Activated CD4-positive, alpha-beta memory T cell treated with anti-CD3 and anti-CD28 coated beads, Interleukin-2, amount 10 ng/mL, durations not matched to agents 7 days and 5 days (primary cell): ENCODE measurements around the gene RNF34. TPM values are rescaled to one million over a fixed set of nuclear protein-coding genes. Genes with fewer than 3 reads are reported as not detected.

Experiments
- CTCF ChIA-PET: fragments of 350-600 bp; sonication (Branson Sonifier 250); formaldehyde crosslinking; loops from one replicate; lab custom pipeline; 2021; ENCODE audit warnings: antibody characterized with exemption, inconsistent platforms; lab: Charles Lee
- POLR2A ChIA-PET: fragments of 350-600 bp; sonication (Branson Sonifier 250); formaldehyde crosslinking; loops from one replicate; lab custom pipeline; 2021; ENCODE audit warnings: antibody characterized with exemption; lab: Charles Lee
- DNase-seq: peaks from one replicate; pipeline ENCODE4 v3.0.0-alpha.2; 2020
- H3K27ac Mint-ChIP-seq: one replicate; pipeline ENCODE4 v1.8.0; 2021; ENCODE audit warnings: mild to moderate bottlenecking, mixed read lengths
- H3K27me3 Mint-ChIP-seq: one replicate; pipeline ENCODE4 v1.8.0; 2021; ENCODE audit warnings: mixed read lengths
- H3K36me3 Mint-ChIP-seq: one replicate; pipeline ENCODE4 v1.8.0; 2021; ENCODE audit warnings: low read depth, mixed read lengths
- H3K4me1 Mint-ChIP-seq: one replicate; pipeline ENCODE4 v1.8.0; 2021; ENCODE audit warnings: mixed read lengths
- H3K4me3 Mint-ChIP-seq: one replicate; pipeline ENCODE4 v1.8.0; 2021; ENCODE audit warnings: mild to moderate bottlenecking, mixed read lengths
- H3K9me3 Mint-ChIP-seq: one replicate; pipeline ENCODE4 v1.8.0; 2021; ENCODE audit warnings: mixed read lengths
- total RNA-seq, 2 experiments: library from RNA; stranded (reverse); gene quantifications; one replicate each; pipeline ENCODE4 v1.2.3, GENCODE V29; 2021

RNF34 gene, protein sequence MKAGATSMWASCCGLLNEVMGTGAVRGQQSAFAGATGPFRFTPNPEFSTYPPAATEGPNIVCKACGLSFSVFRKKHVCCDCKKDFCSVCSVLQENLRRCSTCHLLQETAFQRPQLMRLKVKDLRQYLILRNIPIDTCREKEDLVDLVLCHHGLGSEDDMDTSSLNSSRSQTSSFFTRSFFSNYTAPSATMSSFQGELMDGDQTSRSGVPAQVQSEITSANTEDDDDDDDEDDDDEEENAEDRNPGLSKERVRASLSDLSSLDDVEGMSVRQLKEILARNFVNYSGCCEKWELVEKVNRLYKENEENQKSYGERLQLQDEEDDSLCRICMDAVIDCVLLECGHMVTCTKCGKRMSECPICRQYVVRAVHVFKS
- 10 to 100 TPM; 88.2 to 90.1 TPM for total RNA-seq

- DNase-seq = peak; percentile 99
- Mint-ChIP-seq H3K36me3 (peaks cover 28% of the 10 kb centered on the region), H3K4me3 (peak within 1 kb of the TSS; percentile 90), H3K27ac (peak within 1 kb of the TSS; percentile 97), H3K9me3 (no peaks in the 10 kb centered on the region), H3K27me3 (no peaks in the 10 kb centered on the region), H3K4me1 (peaks cover 42% of the 10 kb centered on the region)
- ChIA-PET CTCF (interaction anchor here (0.5 to 4.3 kb wide), 10 partner anchors 8 to 1198 kb away, joined by 3 to 29 read pairs (median 4); no protein-coding TSS in a partner anchor), POLR2A (interaction anchor here (0.6 to 4.7 kb wide), 57 partner anchors 10 to 1107 kb away, joined by 3 to 142 read pairs (median 4); partner anchors contain the start of genes ANAPC5, CAMKK2, DIABLO and KDM2B)
Measured at GRCh38 chr12:121399391-121400331, at the start of gene RNF34. Gene RNF34, plus strand, starts transcription at chr12:121400118. Its CDS starts 95 bp downstream, at chr12:121400213.

DNA sequence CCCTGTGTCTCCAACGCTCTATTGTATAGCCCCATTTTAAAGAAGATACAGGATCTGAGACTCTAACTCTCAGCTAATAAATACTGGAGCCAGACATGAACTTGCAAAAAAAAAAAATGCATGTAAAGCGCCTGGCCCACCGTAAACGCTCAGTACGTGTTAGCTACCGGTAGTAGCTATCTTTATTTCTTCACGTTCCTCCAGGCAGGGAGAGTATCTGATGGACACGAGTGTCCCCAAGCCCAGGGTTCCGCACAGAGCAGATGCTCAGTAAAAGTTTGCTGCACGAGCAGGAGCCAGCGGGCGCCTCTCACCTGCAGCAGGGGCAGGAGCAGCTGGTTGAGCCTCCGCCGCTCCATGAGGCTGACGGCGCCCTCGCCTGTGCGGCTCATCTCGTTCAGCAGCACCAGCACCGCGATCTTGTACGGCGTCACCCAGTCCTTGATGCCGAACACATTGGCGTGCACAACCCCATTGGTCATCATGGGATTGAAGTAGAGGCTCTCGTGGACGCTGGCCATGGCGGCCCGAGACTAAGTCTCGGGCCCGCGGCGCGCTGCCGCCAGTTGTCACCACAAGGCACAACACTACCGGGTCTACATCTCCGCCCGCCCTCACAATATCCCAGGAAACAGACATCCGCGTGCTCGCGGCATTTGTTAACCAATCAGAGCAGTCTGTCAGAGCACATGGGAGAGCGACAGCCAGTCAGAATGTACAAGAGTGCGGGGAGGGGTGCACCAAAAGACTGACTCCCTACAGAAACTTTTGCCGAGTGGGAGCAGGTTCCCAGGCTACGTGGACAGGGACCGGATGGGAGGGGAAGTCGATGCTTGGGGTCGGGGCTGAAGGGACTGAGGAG lies 47.9 kb upstream of the RNF34 start, which contains the start of gene ANAPC5:
ANAPC5 (minus strand) TSS at position 592 of the 862 bp plus-strand sequence; CDS start at position 521, 71 bp downstream.
- ChIA-PET POLR2A (interaction anchor here (0.6 to 5.0 kb wide), 38 partner anchors 11 to 814 kb away, joined by 3 to 142 read pairs (median 4); partner anchors contain the start of genes ORAI1 and RNF34), CTCF (interaction anchor here (0.7 to 1.9 kb wide), 14 partner anchors 10 to 335 kb away, joined by 3 to 12 read pairs (median 4); partner anchors contain the start of gene RNF34)
- peak within 1 kb of the TSS; percentile 91 for H3K4me3 Mint-ChIP-seq
- DNase-seq = peak; percentile 93
- no peaks in the 10 kb centered on the region for H3K9me3 Mint-ChIP-seq
- H3K36me3 Mint-ChIP-seq = peaks cover 13% of the 10 kb centered on the region
- H3K27ac Mint-ChIP-seq = peak within 1 kb of the TSS; percentile 91
- H3K4me1 Mint-ChIP-seq = peaks cover 36% of the 10 kb centered on the region
- peaks cover 5% of the 10 kb centered on the region for H3K27me3 Mint-ChIP-seq

DNA sequence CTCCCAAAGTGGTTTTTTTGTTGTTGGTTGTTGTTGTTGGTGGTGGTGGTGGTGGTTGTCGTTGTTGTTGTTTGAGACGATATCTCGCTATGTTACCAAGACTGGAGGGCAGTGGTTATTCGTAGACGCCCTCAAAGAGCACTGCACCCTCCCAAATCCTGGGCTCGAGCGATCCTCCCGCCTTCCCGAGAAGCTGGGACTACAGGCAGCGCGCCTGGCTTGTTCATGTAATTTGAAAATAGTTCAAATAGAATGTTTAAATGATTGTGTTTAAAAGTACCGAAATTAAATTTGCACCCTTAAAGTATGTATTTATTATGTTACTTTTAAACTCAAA lies 47.3 kb upstream of the RNF34 start:
- ChIA-PET CTCF (interaction anchor here (1.9 kb wide), 1 partner anchor 91 kb away, joined by 10 read pairs; no protein-coding TSS in a partner anchor), POLR2A (interaction anchor here (0.6 to 5.0 kb wide), 19 partner anchors 11 to 815 kb away, joined by 3 to 142 read pairs (median 4); partner anchors contain the start of gene RNF34)
- peaks cover 5% of the 10 kb centered on the region for H3K27me3 Mint-ChIP-seq
- H3K9me3 Mint-ChIP-seq = no peaks in the 10 kb centered on the region
- peaks cover 10% of the 10 kb centered on the region for H3K36me3 Mint-ChIP-seq
- H3K4me1 Mint-ChIP-seq = peaks cover 33% of the 10 kb centered on the region
- peak overlapping the region; percentile 91 for H3K27ac Mint-ChIP-seq
- DNase-seq = no peak
- peak overlapping the region; percentile 91 for H3K4me3 Mint-ChIP-seq

GRCh38 chr12:121355818-121356217 lies 44.1 kb upstream of the RNF34 start:
- Mint-ChIP-seq H3K4me3 (no peak overlapping the region), H3K36me3 (peaks cover 8% of the 10 kb centered on the region), H3K27me3 (peaks cover 5% of the 10 kb centered on the region), H3K4me1 (peaks cover 16% of the 10 kb centered on the region), H3K27ac (no peak overlapping the region), H3K9me3 (no peaks in the 10 kb centered on the region)
- DNase-seq = no peak
- POLR2A ChIA-PET = interaction anchor here (0.9 to 1.4 kb wide), 3 partner anchors 44 to 45 kb away, joined by 3 to 4 read pairs (median 4); partner anchors contain the start of gene RNF34
- CTCF ChIA-PET = interaction anchor here (1.1 kb wide), 1 partner anchor 24 kb away, joined by 5 read pairs; no protein-coding TSS in a partner anchor

GRCh38 chr12:121356657-121357056 lies 43.3 kb upstream of the RNF34 start:
- peaks cover 5% of the 10 kb centered on the region for H3K27me3 Mint-ChIP-seq
- H3K36me3 Mint-ChIP-seq = peaks cover 8% of the 10 kb centered on the region
- no peak overlapping the region for H3K27ac Mint-ChIP-seq
- peaks cover 12% of the 10 kb centered on the region for H3K4me1 Mint-ChIP-seq
- H3K4me3 Mint-ChIP-seq = no peak overlapping the region
- H3K9me3 Mint-ChIP-seq = no peaks in the 10 kb centered on the region
- DNase-seq = no peak
- ChIA-PET POLR2A (interaction anchor here (0.6 to 0.9 kb wide), 2 partner anchors 44 to 232 kb away, joined by 3 to 4 read pairs; partner anchors contain the start of gene RNF34), CTCF (interaction anchor here (0.7 kb wide), 1 partner anchor 121 kb away, joined by 7 read pairs; no protein-coding TSS in a partner anchor)

DNA sequence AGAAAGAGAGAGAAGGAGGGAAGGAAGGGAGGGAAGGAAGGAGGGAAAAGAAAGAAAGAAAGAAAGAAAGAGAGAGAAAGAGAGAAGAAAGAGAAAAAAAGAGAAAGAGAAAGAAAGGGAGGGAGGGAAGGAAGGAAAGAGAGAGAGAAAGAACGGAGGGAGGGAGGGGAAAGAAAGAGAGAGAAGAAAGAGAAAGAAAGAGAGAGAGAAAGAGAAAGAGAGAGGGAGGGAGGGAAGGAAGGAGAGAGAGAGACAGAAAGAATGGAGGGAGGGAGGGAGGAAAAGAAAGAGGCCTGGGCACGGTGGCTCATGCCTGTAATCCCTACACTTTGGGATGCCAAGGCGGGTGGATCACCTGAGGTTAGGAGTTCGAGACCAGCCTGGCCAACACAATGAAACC lies 42.6 kb upstream of the RNF34 start:
- CTCF ChIA-PET = interaction anchor here (0.7 kb wide), 1 partner anchor 120 kb away, joined by 7 read pairs; no protein-coding TSS in a partner anchor
- POLR2A ChIA-PET = interaction anchor here (0.6 kb wide), 1 partner anchor 233 kb away, joined by 3 read pairs; no protein-coding TSS in a partner anchor
- Mint-ChIP-seq H3K9me3 (no peaks in the 10 kb centered on the region), H3K27ac (no peak overlapping the region), H3K27me3 (peaks cover 4% of the 10 kb centered on the region), H3K4me3 (no peak overlapping the region), H3K4me1 (peaks cover 9% of the 10 kb centered on the region), H3K36me3 (peaks cover 2% of the 10 kb centered on the region)
- no peak for DNase-seq

DNA sequence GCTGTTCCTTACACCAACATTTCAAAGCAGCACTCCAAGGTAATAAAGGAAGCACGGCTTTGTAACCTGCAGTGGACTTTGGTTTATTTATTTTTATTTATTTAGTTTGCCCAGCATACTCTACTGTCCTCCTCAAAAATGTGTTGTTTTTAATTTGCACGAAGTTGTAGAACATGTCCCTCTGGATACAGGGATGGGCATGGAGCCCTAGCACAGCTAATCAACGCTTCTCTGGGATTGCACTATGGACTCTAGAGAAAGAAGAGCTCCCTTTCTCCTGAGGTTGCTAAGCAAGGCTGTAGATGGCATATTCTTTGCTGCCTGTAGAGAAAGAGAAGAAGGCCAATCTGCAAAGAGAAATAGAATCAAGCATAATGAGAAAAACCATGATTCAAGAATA lies 41.8 kb upstream of the RNF34 start:
- H3K27me3 Mint-ChIP-seq = peaks cover 3% of the 10 kb centered on the region
- no peak for DNase-seq
- ChIA-PET CTCF (no interaction called here), POLR2A (interaction anchor here (0.9 kb wide), 1 partner anchor 34 kb away, joined by 3 read pairs; no protein-coding TSS in a partner anchor)
- H3K36me3 Mint-ChIP-seq = no peaks in the 10 kb centered on the region
- no peak overlapping the region for H3K4me3 Mint-ChIP-seq
- peaks cover 5% of the 10 kb centered on the region for H3K4me1 Mint-ChIP-seq
- H3K9me3 Mint-ChIP-seq = no peaks in the 10 kb centered on the region
- H3K27ac Mint-ChIP-seq = no peak overlapping the region

GRCh38 chr12:121364683-121365121 lies 35.2 kb upstream of the RNF34 start:
- Mint-ChIP-seq H3K36me3 (no peaks in the 10 kb centered on the region), H3K27me3 (peaks cover 26% of the 10 kb centered on the region), H3K9me3 (no peaks in the 10 kb centered on the region), H3K4me1 (peaks cover 7% of the 10 kb centered on the region), H3K4me3 (no peak overlapping the region), H3K27ac (no peak overlapping the region)
- ChIA-PET CTCF (no interaction called here), POLR2A (interaction anchor here (2.0 to 3.3 kb wide), 2 partner anchors 12 to 36 kb away, joined by 5 to 13 read pairs; partner anchors contain the start of genes ANAPC5 and RNF34)
- DNase-seq = no peak

DNA sequence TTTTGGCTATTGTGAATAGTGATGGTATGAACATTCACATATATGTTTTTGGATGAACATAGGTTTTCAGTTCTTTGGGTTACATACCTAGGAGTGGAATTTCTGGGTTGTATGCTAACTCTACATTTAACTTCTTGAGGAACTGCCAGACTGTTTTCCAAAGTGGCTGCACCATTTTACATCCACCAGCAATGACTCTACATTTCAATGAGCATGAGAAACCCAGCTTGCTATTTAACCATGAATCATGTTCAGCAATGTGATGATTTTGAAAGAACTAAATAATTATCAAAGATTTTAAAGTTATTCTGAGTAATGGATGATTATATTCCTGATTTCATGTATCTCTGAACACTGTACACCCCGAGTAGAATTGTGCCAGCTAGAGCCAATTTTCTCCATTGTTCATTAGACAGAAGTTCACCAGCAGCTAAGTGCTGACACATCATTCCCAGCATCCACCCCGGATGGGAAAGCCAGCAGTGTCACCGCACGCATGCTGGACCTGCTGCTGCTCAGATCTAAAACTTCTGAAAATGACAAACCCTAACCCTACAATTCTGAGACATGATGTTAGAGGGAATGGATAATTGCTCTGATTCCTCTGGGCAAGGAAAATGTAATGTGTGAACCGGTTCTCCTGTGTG lies 34.4 kb upstream of the RNF34 start:
- POLR2A ChIA-PET = interaction anchor here (1.9 to 3.3 kb wide), 3 partner anchors 13 to 35 kb away, joined by 5 to 13 read pairs (median 6); partner anchors contain the start of genes ANAPC5 and RNF34
- no peaks in the 10 kb centered on the region for H3K9me3 Mint-ChIP-seq
- CTCF ChIA-PET = interaction anchor here (1.3 kb wide), 1 partner anchor 18 kb away, joined by 3 read pairs; no protein-coding TSS in a partner anchor

DNA sequence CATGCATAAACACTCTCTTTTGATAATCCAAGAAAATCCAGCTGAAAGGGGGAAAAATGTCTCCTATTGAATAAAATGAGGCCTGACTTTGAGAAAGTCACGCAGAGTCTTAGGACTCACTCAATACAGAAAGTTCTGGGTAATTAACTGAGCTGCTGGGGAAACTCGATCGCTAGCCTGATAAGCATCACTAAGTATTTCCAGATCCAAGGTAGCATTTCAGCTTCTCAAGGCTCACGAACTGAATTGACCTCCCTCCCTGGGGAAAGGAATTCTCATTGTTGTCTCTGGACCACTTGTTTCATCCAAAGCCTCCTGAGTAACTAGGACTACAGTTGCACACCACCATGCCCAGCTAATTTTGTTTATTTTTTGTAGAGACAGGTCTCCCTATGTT lies 33.9 kb upstream of the RNF34 start:
- Mint-ChIP-seq H3K4me1 (peaks cover 7% of the 10 kb centered on the region), H3K27me3 (peaks cover 28% of the 10 kb centered on the region), H3K9me3 (no peaks in the 10 kb centered on the region), H3K4me3 (no peak overlapping the region), H3K27ac (no peak overlapping the region), H3K36me3 (no peaks in the 10 kb centered on the region)
- POLR2A ChIA-PET = interaction anchor here (1.9 to 3.3 kb wide), 2 partner anchors 14 to 34 kb away, joined by 6 to 13 read pairs; partner anchors contain the start of genes ANAPC5 and RNF34
- CTCF ChIA-PET = interaction anchor here (1.3 kb wide), 1 partner anchor 18 kb away, joined by 3 read pairs; no protein-coding TSS in a partner anchor
- DNase-seq = no peak

More for the DNA sequence above, 34.4 kb upstream of the RNF34 start:
- Mint-ChIP-seq H3K36me3 (no peaks in the 10 kb centered on the region), H3K4me3 (no peak overlapping the region), H3K4me1 (peaks cover 7% of the 10 kb centered on the region), H3K27me3 (peaks cover 28% of the 10 kb centered on the region), H3K27ac (no peak overlapping the region)
- DNase-seq = no peak
